GM20431 (cell line): Measurements from ENCODE around the gene ZNF664.
"Not testable (repeated sequence)": the region's sequence is repeated elsewhere in the genome, so short reads cannot be mapped to it uniquely, and the experiment has no call there.

Experiments
- in situ Hi-C: fragments of 300-500 bp; cut with MseI, MboI; formaldehyde crosslinking; loops from one replicate; pipeline ENCODE4 v1.15.0; 2020; ENCODE audit warnings: low sequenced_read_pairs; ENCODE audit not compliant: unreplicated experiment

Gene ZNF664

DNA sequence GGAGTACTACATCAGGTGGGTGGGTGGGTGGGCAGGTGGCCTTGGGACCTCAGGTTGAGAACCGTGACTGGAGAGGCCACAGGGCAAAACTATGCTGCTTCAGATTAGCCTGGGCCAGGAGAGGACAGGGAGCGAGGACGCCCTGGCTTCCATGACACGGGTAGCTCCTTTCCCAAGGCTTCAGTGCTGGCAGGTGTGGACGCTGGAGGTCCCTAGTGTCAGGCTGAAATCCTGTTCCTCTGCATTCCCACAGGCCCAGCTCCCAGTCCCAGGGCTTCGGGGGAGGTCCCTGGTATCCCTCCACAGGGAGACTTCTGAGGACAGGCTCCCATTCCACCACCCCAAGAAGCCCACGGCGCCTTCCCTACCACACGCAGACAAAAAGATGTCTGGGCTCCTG is 32.0 kb upstream of the ZNF664 start:
- in situ Hi-C loops: no loop called here

DNA sequence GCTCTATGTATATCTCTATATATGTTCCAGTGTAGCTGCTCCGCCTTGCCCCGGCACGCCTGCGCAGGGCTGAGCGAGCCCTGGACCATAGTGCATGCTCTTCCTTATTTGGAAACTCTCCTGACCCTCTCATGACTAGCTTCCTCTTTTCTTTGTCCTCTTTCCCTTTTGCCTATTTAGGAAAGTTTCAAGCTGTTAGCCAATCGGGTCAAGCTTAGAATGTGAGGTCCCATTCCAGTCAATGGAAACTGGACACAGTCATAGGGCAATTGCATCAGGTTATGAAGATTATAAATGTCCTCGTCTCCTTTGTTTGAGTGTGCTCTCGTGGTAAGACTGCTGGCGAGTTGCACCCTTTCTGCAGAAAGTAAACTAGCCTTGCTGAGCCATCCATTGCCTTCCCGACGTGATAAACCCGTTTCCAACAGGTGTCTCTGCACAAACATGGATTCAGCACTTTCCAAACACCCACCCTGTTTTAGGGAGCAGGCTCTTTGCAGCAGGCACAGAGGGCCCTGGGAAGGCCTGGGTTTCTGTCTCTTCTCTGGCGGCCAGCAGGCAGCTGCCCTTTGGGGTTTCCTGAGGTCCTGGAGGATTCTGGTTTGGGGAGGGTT is 31.3 kb upstream of the ZNF664 start:
- in situ Hi-C loops: no loop called here

DNA sequence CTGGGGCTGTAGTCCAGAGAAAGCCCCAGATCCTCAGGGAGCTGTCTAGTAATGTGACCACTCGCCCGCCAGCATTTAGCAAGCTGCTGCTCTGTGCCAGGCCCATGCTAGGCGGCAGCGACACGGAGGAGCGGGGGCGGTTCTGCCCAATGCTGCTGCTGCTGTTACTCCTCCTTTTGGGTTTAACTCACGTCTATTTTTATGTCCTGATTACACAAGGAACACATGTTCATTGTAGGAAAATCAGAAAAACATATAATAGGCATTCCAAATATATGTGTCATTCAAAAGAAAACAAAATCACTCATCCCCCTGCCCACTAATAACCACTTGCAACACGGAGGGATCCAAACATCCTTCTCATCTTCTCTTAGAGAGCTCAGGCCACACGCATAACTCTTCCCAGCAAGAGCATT is 30.8 kb upstream of the ZNF664 start:
- in situ Hi-C loops: no loop called here

DNA sequence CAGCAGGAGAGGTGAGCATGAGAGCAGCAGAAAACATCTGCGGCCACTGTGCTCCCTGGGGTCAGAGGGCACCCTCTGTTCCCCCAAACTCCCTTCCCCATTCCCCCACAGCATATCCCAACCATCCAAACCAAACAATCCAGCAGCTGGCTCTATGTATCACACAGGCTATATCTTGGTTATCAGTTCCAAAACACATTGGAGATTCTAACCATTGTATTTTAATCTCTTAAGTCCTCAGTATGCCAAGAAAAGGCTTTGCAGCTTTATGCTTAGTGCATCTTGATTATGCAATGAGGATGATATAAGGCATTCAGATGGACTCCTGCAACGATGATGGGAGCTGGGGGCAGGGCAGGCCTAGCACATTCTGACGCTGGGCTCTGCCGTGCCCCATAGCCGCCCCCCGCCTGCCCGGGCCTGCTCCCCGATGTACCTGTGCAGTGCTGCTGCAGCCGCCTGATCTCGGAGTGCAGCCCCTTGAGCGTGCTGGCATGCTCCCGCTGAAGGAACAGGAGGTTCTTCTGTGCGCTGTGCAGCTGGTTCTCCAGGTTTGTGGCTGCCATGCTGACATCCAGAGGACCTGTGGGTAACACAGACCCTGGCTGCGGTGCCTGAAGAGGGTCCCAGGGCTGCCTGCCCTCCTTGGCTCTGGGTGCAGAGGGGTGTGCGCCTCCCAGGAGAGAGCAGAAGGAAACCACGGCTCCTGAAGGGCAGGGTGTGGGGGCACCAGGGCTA is 29.9 kb upstream of the ZNF664 start:
- in situ Hi-C loops: no loop called here

DNA sequence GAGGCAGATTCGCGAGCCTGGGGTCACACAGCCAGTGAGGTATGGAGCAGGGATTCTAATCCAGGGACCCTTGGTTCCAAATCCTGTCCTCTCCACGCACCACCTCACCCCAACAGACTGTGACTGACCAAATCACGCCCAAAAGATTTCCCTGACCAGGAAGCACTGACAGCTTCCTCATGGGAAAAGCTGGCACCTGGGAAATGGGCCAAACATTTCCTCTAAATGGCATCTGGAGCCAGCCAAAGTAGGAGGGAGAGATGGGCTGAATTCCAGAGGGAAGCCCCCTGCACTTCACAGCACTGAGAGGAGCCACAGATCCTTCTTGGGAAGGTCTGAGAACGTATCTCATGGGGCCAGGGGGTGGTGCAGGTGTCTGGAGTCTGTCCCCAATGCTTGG is 29.2 kb upstream of the ZNF664 start:
- in situ Hi-C loops: no loop called here

DNA sequence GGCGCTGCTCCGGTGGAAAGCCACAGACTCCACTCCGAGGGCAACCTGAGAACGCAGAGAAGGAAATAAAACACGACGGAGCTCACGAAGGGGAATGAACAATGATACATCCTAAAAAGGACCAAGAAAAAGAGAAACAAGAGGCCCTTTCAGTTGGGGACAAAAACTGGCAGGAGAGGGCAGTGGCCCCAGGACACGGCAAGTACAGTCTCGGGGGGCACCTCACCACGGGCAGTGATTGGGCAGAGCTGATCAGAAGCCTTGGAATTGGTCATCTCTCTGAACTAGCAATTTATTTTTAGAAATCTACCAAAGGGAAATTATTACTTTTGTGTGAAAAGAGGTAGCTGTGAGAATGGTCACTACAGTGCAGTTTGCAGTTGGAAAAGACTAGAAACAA is 28.3 kb upstream of the ZNF664 start:
- in situ Hi-C loops: no loop called here

DNA sequence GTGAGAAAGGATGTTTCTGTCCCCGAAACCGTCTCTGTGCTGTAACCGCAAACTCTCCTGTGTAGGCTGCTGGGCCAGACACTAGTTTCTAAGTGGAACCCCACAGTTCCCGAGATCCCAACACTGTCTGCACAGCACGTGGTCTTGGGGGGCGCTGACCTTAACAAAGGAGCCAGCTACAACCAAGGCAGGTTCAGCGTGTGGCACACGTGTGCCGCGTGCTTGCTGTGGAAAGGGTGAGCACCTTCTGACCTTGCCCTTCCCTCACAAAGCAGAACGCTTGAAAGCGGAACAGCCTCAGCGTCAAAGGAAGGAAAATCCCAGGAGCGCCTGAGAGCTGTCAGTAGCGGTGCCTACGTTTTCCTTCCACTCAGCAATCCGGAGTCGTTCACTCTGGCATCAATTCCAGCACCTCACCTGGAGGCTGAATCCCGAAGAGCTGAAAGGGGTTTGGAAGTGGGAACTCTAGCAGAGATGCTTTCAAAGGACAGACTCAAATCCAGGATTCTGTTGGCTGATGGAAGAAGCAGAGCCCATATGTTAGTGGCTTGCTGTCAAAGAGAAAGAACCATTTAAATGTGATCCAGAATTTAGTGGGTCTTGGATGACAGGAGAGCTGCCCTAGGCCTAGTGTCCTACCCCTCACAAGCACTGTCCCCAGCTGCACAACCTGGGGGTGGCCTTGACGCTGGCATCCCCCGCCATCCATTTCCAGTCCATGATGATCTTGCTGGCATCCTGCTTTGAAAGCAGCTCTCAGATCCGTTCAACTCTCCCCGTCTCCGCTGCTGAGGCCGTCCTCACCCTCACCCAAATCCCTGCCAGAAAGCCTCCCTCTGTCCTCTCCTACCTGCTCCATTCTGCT is 27.5 kb upstream of the ZNF664 start:
- in situ Hi-C loops: no loop called here

DNA sequence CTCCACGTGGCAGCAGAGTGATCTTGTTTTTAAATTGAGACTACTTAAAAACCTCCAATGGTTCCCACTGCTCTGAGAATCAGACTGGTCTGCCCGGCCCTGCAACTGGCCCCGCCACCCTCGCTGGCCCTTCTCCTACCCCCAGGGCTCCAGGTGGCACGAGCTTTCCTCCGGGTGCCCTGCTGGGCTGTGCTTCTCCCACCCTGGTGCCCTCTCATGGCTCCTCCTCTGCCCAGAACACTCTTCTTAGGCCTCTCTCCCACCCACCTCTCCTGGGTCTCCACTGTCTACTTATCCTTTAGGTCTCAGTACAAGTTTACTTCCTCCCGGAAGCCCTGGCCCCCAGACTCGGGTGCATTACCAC is 26.9 kb upstream of the ZNF664 start:
- in situ Hi-C loops: no loop called here

DNA sequence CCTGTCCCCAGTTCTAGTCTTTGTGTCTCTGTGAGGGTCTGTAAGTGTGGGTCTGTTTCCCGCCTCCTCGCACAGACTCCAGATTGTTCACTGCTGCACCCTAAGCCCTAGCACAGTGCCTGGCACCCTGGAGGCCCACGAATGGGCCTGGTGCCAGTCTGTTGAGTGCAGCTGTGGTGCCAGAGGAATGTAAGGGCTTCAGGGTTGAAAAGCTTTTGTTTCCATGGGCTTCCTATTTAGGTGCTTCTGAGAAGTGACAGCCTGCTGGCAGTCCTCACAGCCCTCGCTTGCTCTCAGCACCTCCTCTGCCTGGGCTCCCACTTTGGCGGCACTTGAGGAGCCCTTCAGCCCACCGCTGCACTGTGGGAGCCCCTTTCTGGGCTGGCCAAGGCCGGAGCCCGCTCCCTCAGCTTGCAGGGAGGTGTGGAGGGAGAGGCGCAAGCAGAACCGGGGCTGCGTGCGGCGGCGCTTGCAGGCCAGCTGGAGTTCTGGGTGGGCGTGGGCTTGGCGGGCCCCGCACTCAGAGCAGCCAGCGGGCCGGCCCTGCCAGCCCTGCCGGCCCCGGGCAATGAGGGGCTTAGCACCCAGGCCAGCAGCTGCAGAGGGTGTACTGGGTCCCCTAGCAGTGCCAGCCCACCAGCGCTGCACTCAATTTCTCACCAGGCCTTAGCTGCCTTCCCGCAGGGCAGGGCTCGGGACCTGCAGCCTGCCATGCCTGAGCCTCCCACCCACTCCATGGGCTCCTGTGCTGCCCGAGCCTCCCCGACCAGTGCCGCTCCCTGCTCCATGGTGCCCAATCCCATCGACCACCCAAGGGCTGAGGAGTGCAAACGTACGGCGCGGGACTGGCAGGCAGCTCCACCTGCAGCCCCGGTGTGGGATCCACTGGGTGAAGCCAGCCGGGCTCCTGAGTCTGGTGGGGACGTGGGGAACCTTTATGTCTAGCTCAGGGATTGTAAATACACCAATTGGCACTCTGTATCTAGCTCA is 26.2 kb upstream of the ZNF664 start:
- in situ Hi-C loops: not testable (repeated sequence)

DNA sequence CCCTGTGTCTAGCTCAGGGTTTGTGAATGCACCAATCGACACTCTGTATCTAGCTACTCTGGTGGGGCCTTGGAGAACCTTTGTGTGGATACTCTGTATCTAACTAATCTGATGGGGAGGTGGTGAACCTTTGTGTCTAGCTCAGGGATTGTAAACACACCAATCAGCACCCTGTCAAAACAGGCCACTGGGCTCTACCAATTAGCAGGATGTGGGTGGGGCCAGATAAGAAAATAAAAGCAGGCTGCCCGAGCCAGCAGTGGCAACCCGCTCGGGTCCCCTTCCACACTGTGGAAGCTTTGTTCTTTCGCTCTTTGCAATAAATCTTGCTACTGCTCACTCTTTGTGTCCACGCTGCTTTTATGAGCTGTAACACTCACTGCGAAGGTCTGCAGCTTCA is 25.5 kb upstream of the ZNF664 start:
- in situ Hi-C loops: not testable (repeated sequence)

DNA sequence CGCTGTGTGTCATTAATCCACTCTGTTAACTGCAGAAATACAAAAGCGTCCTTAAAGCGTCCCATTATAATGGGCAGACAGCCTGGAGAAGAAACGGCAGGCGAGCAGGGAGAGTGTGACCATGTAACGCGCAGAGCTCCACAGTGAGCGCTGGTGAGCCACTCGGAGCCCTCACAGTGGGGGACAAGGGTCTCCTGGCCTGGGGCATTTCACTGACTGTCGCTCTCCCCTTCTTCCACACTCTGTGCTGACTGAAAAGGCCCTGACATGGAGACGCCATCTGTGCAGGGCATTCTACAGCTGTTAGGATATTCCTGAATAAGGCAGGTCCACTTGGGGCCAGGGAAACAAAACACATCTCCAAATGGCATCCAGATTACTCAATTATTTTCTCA is 24.6 kb upstream of the ZNF664 start:
- in situ Hi-C loops: no loop called here

DNA sequence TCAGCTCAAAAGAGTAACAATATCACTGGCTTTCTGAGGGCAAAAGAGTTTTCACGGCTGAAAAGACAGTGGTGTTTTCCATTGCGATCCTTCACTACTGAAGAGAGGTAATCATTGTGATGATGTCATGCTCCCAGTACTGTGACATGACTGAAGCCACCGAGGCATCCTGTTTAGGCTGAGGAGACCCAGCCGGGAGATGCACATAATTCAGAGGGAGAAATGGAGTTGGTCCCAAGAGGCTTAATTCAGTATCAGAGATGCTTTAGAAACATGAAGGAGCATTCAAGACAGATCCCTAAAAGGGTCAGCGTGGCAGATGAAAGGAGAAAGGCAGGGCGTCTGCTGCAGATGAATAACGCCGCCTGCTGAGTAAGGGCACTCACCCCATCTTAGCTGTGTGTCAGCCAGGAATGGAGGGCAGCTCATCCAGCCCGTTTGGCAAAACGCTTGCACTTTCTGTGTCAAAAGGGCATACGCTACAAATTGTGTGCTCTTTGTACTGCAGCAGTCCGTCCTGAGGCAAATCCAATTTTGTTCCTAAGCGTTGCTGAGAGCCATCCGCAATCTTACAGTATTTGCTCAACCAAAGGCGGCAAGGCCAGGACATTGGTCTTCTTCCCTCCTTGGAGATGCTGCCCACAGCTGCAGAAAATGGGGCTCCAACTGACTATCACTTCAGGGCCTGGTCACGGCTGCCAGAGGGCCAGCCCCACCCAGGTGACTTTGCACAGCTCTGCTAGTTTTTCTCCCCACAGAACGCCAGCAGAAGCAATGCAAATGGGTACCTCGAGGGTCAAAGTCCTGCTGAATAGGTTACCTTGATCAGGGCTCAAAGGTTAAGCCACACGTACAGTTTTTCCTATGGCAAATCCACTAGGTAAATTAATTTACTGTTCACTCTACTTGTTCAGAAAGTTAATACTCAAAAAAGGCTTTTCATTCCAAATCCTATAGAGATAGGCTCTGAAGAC is 23.9 kb upstream of the ZNF664 start:
- in situ Hi-C loops: no loop called here

DNA sequence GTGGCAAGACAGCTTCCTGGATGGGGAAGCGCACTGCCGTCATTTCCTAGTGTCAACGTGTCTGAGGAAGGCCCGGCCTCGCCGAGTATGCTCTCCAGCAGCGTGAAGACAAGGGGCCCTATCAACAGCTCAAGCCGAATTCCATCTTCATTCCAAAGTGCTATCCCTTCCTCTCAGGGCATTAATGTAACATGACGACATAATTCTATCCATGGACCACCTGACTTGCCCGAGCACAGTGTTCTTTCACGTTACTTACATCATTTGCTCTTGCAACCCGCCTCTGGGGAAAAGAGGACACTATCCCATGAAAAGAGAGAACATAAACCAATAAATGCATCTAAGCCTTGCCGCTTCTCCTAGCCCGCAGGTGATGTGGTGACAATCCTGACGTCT is 23.2 kb upstream of the ZNF664 start:
- in situ Hi-C loops: no loop called here

DNA sequence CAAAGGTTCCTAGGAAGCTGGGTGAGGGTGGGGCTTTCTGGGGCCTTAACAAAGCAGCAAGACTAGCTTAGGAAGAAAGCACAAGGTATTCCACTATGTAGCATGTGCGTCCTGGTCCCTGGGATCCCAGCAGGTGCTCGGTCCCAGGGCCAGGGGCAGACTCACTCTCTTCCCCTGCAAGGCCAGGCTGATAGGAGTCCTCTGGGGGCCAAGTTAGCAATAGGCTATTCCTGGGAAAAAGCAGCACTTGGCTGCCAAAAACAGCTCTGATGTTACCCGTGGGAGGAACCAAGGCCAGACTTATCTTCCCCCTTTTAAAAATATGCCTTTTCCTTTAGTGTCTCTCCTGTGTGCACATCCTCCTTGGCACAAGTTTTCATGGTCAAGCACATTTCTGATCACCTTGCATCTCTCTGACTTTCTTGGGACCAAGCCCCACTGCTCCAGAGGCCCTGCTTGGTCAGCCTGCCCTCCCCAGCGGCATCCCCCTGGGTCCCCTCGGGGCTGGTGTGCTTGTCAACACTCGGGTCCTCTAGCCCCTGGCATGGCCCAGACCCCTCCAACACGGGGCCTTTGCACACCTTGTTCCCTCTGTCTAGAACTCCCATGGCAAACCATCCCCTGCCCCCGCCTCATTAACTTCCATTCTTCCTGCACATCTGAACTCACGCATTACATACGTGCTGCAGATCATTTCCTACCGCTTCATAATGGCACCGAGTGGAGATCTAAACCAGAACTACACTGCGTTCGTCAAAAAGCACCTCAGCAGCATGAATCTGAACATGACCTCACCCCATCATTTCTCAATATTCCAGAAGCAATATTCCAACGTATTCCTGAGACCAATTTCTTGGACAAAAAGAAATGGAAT is 22.3 kb upstream of the ZNF664 start:
- in situ Hi-C loops: no loop called here

DNA sequence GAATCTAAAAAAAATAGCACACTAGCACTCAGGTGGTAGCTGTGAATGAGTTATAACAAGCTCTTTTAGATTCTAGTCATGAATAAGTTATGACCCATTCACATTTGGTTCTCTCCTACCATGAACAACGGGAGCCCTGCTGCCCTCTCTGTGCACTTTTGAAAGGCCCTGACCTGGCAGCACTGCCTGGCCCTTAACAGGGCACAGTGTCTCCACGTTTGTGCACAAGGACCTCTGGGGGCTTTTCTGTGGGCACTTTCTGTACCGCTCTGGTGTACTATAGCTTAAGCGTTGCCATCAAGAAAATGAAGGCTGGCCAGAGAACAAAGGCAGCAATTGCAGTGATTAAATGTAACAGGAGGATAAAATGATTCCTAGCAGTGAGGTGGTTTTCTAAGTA is 21.5 kb upstream of the ZNF664 start:
- in situ Hi-C loops: no loop called here

DNA sequence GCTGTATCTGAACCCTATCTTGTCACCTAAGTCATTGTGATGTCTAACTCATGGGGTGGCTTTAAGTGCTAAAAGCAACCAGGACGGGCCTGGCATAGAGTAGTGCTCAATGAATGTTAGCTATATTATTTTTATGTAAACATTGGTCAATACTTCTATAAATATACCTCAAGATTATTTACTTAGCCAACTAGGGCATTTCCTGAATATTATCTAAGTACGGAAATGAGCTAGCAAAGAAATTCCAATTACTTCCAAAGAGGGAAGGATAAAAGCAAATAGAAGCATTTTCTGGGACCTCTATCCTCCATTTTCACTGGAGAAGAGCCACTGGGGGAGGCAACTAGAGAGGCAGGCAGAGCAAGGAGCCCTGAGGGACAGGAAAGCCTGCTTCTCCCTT is 21.0 kb upstream of the ZNF664 start:
- in situ Hi-C loops: no loop called here

DNA sequence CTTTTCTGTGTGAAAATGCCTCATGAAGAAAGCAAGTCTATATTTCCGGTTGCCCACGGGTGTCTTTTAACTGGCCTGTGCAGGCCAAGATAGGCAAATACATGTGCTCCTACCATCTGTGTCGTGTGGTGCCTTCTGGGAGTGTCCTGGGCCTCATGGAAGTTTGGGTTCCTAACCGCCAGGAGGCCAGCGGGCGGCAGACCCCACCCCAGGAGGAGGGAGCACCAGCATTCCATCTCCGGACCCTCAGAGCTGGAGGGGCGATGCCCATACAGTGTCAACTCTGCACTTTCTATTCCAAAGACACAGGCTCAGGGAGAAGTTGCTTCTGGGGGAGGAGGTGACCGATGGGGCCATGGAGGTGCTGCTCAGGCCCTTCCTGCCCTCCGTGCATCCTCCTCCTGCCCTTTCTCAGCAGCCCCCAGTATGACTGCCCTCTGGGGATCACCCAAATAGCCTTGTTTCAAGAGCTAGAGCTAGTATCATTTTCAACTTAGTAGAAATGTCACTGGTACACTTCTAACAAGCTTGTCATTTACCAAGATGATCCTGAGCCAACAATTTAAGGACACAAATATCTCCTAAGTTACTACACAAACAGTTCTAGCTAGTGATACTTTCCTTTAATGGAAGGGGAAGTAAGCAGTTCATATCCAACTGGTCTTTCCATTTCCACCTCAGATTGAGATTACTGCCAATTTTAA is 18.2 kb upstream of the ZNF664 start:
- in situ Hi-C loops: no loop called here
